CD4-positive, alpha-beta T cell treated with Interleukin-15 for 1 hour (primary cell): ENCODE data around the gene PHLDA2.

Source experiments
- DNase-seq: peaks from one replicate; pipeline ENCODE4 v3.0.0-alpha.2; 2020

Gene PHLDA2

GRCh38 chr11:2892215-2892966, 36.8 kb downstream of the PHLDA2 start:
- DNase-seq: peak; percentile 64

- DNase-seq: no peak
These were observed 37.6 kb downstream of the PHLDA2 start for GRCh38 chr11:2891326-2892214.

- no peak for DNase-seq
These were observed 38.5 kb downstream of the PHLDA2 start for GRCh38 chr11:2890466-2891294.

- DNase-seq: no peak
These were observed 39.6 kb downstream of the PHLDA2 start for GRCh38 chr11:2889362-2890273.

- DNase-seq: peak; percentile 83
These were observed 40.8 kb downstream of the PHLDA2 start for GRCh38 chr11:2888266-2888968.

- no peak for DNase-seq
These were observed 41.6 kb downstream of the PHLDA2 start for GRCh38 chr11:2887515-2888195.

- DNase-seq: no peak
These were observed 42.3 kb downstream of the PHLDA2 start for GRCh38 chr11:2886936-2887335.

GRCh38 chr11:2886191-2886894, 42.9 kb downstream of the PHLDA2 start:
- DNase-seq: no peak

GRCh38 chr11:2885678-2886081, 43.5 kb downstream of the PHLDA2 start, which contains the start of gene CDKN1C:
Gene CDKN1C (minus strand): TSS chr11:2885775. CDS start chr11:2885456, 319 bp downstream.
- DNase-seq: peak; percentile 85

GRCh38 chr11:2885017-2885677, 44.1 kb downstream of the PHLDA2 start:
- peak; percentile 44 for DNase-seq

- no peak for DNase-seq
These were observed 45.0 kb downstream of the PHLDA2 start for GRCh38 chr11:2883979-2884815.

- DNase-seq: no peak
These were observed 45.6 kb downstream of the PHLDA2 start for GRCh38 chr11:2883640-2883978.

GRCh38 chr11:2882396-2883110, 46.7 kb downstream of the PHLDA2 start:
- no peak for DNase-seq

GRCh38 chr11:2881981-2882375, 47.2 kb downstream of the PHLDA2 start:
- no peak for DNase-seq

GRCh38 chr11:2881076-2881980, 47.9 kb downstream of the PHLDA2 start:
- no peak for DNase-seq

GRCh38 chr11:2880646-2881045, 48.6 kb downstream of the PHLDA2 start:
- DNase-seq: no peak

- no peak for DNase-seq
These were observed 50.4 kb downstream of the PHLDA2 start for GRCh38 chr11:2878782-2879181.
